Activated T-helper 2 cell treated with anti-CD3 and anti-CD28 coated beads, Interferon-gamma antibody, Interleukin-2, Interleukin-4, amounts not matched to agents 10 μg/mL and 5 μg/mL and 100 μg/mL, durations not matched to agents 14 hours and 24 hours and 36 hours (primary cell): ENCODE data around the gene CCM2. TPM values are rescaled to one million over a fixed set of nuclear protein-coding genes. Genes with fewer than 3 reads are reported as not detected.
"Not testable (repeated sequence)": the region's sequence is repeated elsewhere in the genome, so short reads cannot be mapped to it uniquely, and the experiment has no call there.

Experiments used
- DNase-seq: peaks from one replicate; pipeline ENCODE4 v3.0.0; 2021; ENCODE audit warnings: low spot score
- H3K27ac Mint-ChIP-seq: one replicate; pipeline ENCODE4 v1.8.0; 2021; ENCODE audit warnings: mixed read lengths
- H3K27me3 Mint-ChIP-seq: one replicate; pipeline ENCODE4 v1.8.0; 2021; ENCODE audit warnings: low read depth, mixed read lengths
- H3K36me3 Mint-ChIP-seq: one replicate; pipeline ENCODE4 v1.8.0; 2021; ENCODE audit warnings: low read depth, mixed read lengths
- H3K4me1 Mint-ChIP-seq: one replicate; pipeline ENCODE4 v1.8.0; 2021; ENCODE audit warnings: low read depth, mixed read lengths
- H3K4me3 Mint-ChIP-seq: one replicate; pipeline ENCODE4 v1.8.0; 2021; ENCODE audit warnings: low read depth, mild to moderate bottlenecking, moderate library complexity, mixed read lengths
- H3K9me3 Mint-ChIP-seq: one replicate; pipeline ENCODE4 v1.8.0; 2021; ENCODE audit warnings: mixed read lengths
- intact Hi-C: fragments of 100-400 bp; cut with micrococcal nuclease; formaldehyde crosslinking; loops from one replicate; pipeline ENCODE4 v1.15.1; 2023
- total RNA-seq: library from RNA; stranded (reverse); gene quantifications from 2 replicates; pipeline ENCODE4 v1.2.3, GENCODE V29; 2022

Gene CCM2
- total RNA-seq, 1 donor from 2014 or later = 61.3 TPM

- intact Hi-C loops = no loop called here
- Mint-ChIP-seq H3K36me3 (peaks cover 65% of the 10 kb centered on the region), H3K4me1 (peaks cover 34% of the 10 kb centered on the region), H3K27me3 (peaks cover 7% of the 10 kb centered on the region), H3K4me3 (peak overlapping the region; percentile 73), H3K27ac (peak overlapping the region; percentile 62), H3K9me3 (no peaks in the 10 kb centered on the region)
- DNase-seq = no peak
These were observed 108.9 kb downstream of the CCM2 start for GRCh38 chr7:45108863-45109262.

GRCh38 chr7:45111298-45112223 lies 111.6 kb downstream of the CCM2 start, which contains the start of gene TBRG4:
TSS of gene TBRG4 (minus strand) at chr7:45111697. CDS start at chr7:45109237, 2,460 bp downstream.
- intact Hi-C loops = loop anchor here (1.0 to 5.0 kb wide), 6 partner anchors 83 to 529 kb away; partner anchors contain the start of genes CCM2, PURB and TMED4
- no peaks in the 10 kb centered on the region for H3K9me3 Mint-ChIP-seq
- H3K36me3 Mint-ChIP-seq = peaks cover 43% of the 10 kb centered on the region

GRCh38 chr7:45112648-45113047 lies 112.6 kb downstream of the CCM2 start:
- Mint-ChIP-seq H3K4me1 (peaks cover 28% of the 10 kb centered on the region), H3K27ac (peak overlapping the region; percentile 67), H3K9me3 (no peaks in the 10 kb centered on the region), H3K36me3 (peaks cover 36% of the 10 kb centered on the region), H3K4me3 (peak overlapping the region; percentile 98), H3K27me3 (peaks cover 20% of the 10 kb centered on the region)
- intact Hi-C loops = loop anchor here (5.0 kb wide), 2 partner anchors 255 to 530 kb away; partner anchors contain the start of gene TMED4
- no peak for DNase-seq

More at GRCh38 chr7:45111298-45112223, 111.6 kb downstream of the CCM2 start, which contains the start of gene TBRG4:
- Mint-ChIP-seq H3K27me3 (peaks cover 20% of the 10 kb centered on the region), H3K27ac (peak within 1 kb of the TSS; percentile 96), H3K4me1 (peaks cover 34% of the 10 kb centered on the region), H3K4me3 (peak within 1 kb of the TSS; percentile 98)
- peak; percentile 93 for DNase-seq

GRCh38 chr7:45114257-45114656 lies 114.3 kb downstream of the CCM2 start:
- not testable (repeated sequence) for DNase-seq, H3K9me3 Mint-ChIP-seq, H3K27ac Mint-ChIP-seq
- Mint-ChIP-seq H3K36me3 (peaks cover 22% of the 10 kb centered on the region), H3K27me3 (peaks cover 20% of the 10 kb centered on the region), H3K4me1 (peaks cover 17% of the 10 kb centered on the region), H3K4me3 (peak overlapping the region; percentile 11)
- intact Hi-C loops = loop anchor here (5.0 kb wide), 2 partner anchors 257 to 532 kb away; partner anchors contain the start of gene TMED4

- H3K36me3 Mint-ChIP-seq = peaks cover 18% of the 10 kb centered on the region
- intact Hi-C loops = loop anchor here (5.0 kb wide), 2 partner anchors 258 to 533 kb away; partner anchors contain the start of gene TMED4
- DNase-seq = no peak
- no peaks in the 10 kb centered on the region for H3K9me3 Mint-ChIP-seq
- no peak overlapping the region for H3K27ac Mint-ChIP-seq
- H3K4me3 Mint-ChIP-seq = no peak overlapping the region
- peaks cover 17% of the 10 kb centered on the region for H3K4me1 Mint-ChIP-seq
- peaks cover 20% of the 10 kb centered on the region for H3K27me3 Mint-ChIP-seq
These were observed 114.9 kb downstream of the CCM2 start for GRCh38 chr7:45114926-45115325.

GRCh38 chr7:45116048-45116447 lies 116.0 kb downstream of the CCM2 start:
- peaks cover 8% of the 10 kb centered on the region for H3K36me3 Mint-ChIP-seq
- intact Hi-C loops = no loop called here
- no peak overlapping the region for H3K27ac Mint-ChIP-seq
- H3K4me3 Mint-ChIP-seq = no peak overlapping the region
- DNase-seq = no peak
- no peaks in the 10 kb centered on the region for H3K9me3 Mint-ChIP-seq
- H3K27me3 Mint-ChIP-seq = peaks cover 20% of the 10 kb centered on the region
- H3K4me1 Mint-ChIP-seq = peaks cover 12% of the 10 kb centered on the region

- Mint-ChIP-seq H3K27me3 (peaks cover 20% of the 10 kb centered on the region), H3K9me3 (no peaks in the 10 kb centered on the region), H3K27ac (no peak overlapping the region), H3K36me3 (no peaks in the 10 kb centered on the region), H3K4me1 (peaks cover 8% of the 10 kb centered on the region), H3K4me3 (no peak overlapping the region)
- intact Hi-C loops = no loop called here
- DNase-seq = no peak
These were observed 117.6 kb downstream of the CCM2 start for GRCh38 chr7:45117582-45117981.

- no peaks in the 10 kb centered on the region for H3K9me3 Mint-ChIP-seq
These were observed 118.3 kb downstream of the CCM2 start for GRCh38 chr7:45118292-45118691.

GRCh38 chr7:45118889-45119331 lies 118.9 kb downstream of the CCM2 start:
- intact Hi-C loops = no loop called here
- Mint-ChIP-seq H3K4me3 (no peak overlapping the region), H3K27me3 (peaks cover 14% of the 10 kb centered on the region), H3K4me1 (peaks cover 12% of the 10 kb centered on the region), H3K9me3 (no peaks in the 10 kb centered on the region), H3K36me3 (no peaks in the 10 kb centered on the region), H3K27ac (no peak overlapping the region)
- DNase-seq = no peak

More at GRCh38 chr7:45118292-45118691, 118.3 kb downstream of the CCM2 start:
- Mint-ChIP-seq H3K4me3 (no peak overlapping the region), H3K4me1 (peaks cover 10% of the 10 kb centered on the region), H3K27ac (no peak overlapping the region), H3K27me3 (peaks cover 16% of the 10 kb centered on the region), H3K36me3 (no peaks in the 10 kb centered on the region)
- intact Hi-C loops = no loop called here
- DNase-seq = no peak

- H3K27me3 Mint-ChIP-seq = peaks cover 8% of the 10 kb centered on the region
- no peaks in the 10 kb centered on the region for H3K36me3 Mint-ChIP-seq
- intact Hi-C loops = no loop called here
- peaks cover 12% of the 10 kb centered on the region for H3K4me1 Mint-ChIP-seq
- no peak overlapping the region for H3K4me3 Mint-ChIP-seq
- no peaks in the 10 kb centered on the region for H3K9me3 Mint-ChIP-seq
- no peak for DNase-seq
- H3K27ac Mint-ChIP-seq = no peak overlapping the region
These were observed 119.5 kb downstream of the CCM2 start for GRCh38 chr7:45119550-45119949.

GRCh38 chr7:45122975-45123860 lies 123.2 kb downstream of the CCM2 start:
- Mint-ChIP-seq H3K4me3 (no peak overlapping the region), H3K4me1 (peaks cover 12% of the 10 kb centered on the region), H3K9me3 (no peaks in the 10 kb centered on the region), H3K36me3 (no peaks in the 10 kb centered on the region), H3K27me3 (no peaks in the 10 kb centered on the region), H3K27ac (peak overlapping the region; percentile 84)
- intact Hi-C loops = no loop called here
- DNase-seq = no peak
